Central memory CD4-positive, alpha-beta T cell (primary cell): ENCODE results near the gene ANK2.
"Not testable (repeated sequence)": the region's sequence is repeated elsewhere in the genome, so short reads cannot be mapped to it uniquely, and the experiment has no call there.

ENCODE experiments used
- DNase-seq: peaks from one replicate; pipeline ENCODE4 v3.0.0; 2022

Gene ANK2

GRCh38 chr4:113221990-113222389 is 172.5 kb downstream of the ANK2 start:
- no peak for DNase-seq

GRCh38 chr4:113222471-113222870 is 173.0 kb downstream of the ANK2 start:
- no peak for DNase-seq

- DNase-seq: no peak
Measured at GRCh38 chr4:113223001-113223400, 173.5 kb downstream of the ANK2 start.

- DNase-seq: no peak
Measured at GRCh38 chr4:113232194-113232593, 182.7 kb downstream of the ANK2 start.

GRCh38 chr4:113236916-113237315 is 187.5 kb downstream of the ANK2 start:
- DNase-seq: no peak

GRCh38 chr4:113243312-113243711 is 193.9 kb downstream of the ANK2 start:
- DNase-seq: no peak

GRCh38 chr4:113244747-113245146 is 195.3 kb downstream of the ANK2 start:
- not testable (repeated sequence) for DNase-seq

GRCh38 chr4:113248320-113248719 is 198.9 kb downstream of the ANK2 start:
- DNase-seq: no peak

GRCh38 chr4:113255628-113256027 is 206.2 kb downstream of the ANK2 start:
- DNase-seq: no peak

- no peak for DNase-seq
Measured at GRCh38 chr4:113256946-113257345, 207.5 kb downstream of the ANK2 start.

GRCh38 chr4:113260688-113261087 is 211.2 kb downstream of the ANK2 start:
- DNase-seq: no peak

- no peak for DNase-seq
Measured at GRCh38 chr4:113263274-113263673, 213.8 kb downstream of the ANK2 start.

- no peak for DNase-seq
Measured at GRCh38 chr4:113270520-113271319, 221.3 kb downstream of the ANK2 start.

- no peak for DNase-seq
Measured at GRCh38 chr4:113272523-113272922, 223.1 kb downstream of the ANK2 start.

GRCh38 chr4:113273721-113274220 is 224.3 kb downstream of the ANK2 start:
- no peak for DNase-seq

- DNase-seq: no peak
Measured at GRCh38 chr4:113276464-113277170, 227.2 kb downstream of the ANK2 start.

- DNase-seq: peak; percentile 15
Measured at GRCh38 chr4:113278324-113278934, 229.0 kb downstream of the ANK2 start.

GRCh38 chr4:113285501-113285900 is 236.0 kb downstream of the ANK2 start:
- DNase-seq: no peak

- no peak for DNase-seq
Measured at GRCh38 chr4:113288257-113288656, 238.8 kb downstream of the ANK2 start.

- DNase-seq: no peak
Measured at GRCh38 chr4:113288696-113289095, 239.2 kb downstream of the ANK2 start.

- DNase-seq: no peak
Measured at GRCh38 chr4:113289766-113290165, 240.3 kb downstream of the ANK2 start.

GRCh38 chr4:113290666-113291065 is 241.2 kb downstream of the ANK2 start:
- DNase-seq: no peak

- DNase-seq: no peak
Measured at GRCh38 chr4:113292371-113293042, 243.1 kb downstream of the ANK2 start.
